ENCODE measurements around the gene IFNL3. TPM values are rescaled to one million over a fixed set of nuclear protein-coding genes. Genes with fewer than 3 reads are reported as not detected.

IFNL3 gene
- total and polyA plus RNA-seq, 10 donors = not detected

- Histone ChIP-seq H3K27me3 (replicated peaks in 1 of 7) (peaks cover 0 to 18% (median 0%) of the 10 kb centered on the region in 7 donors), H3K27ac (peak overlapping the region in 2 of 8 donors; percentile 48 to 50), H3K36me3 (no peaks in the 10 kb centered on the region), H3K4me1 (peaks cover 0 to 14% (median 11%) of the 10 kb centered on the region in 6 donors), H3K9me3 (no peaks in the 10 kb centered on the region), H3K4me3 (peak overlapping the region in 1 of 8 donors; percentile 45)
- intact Hi-C loops (cut with DNase I; ENCODE audit: low total_unique reads) = no loop called here
- DNase-seq = peak; percentile 18
- TF ChIP-seq, protein P1, sequence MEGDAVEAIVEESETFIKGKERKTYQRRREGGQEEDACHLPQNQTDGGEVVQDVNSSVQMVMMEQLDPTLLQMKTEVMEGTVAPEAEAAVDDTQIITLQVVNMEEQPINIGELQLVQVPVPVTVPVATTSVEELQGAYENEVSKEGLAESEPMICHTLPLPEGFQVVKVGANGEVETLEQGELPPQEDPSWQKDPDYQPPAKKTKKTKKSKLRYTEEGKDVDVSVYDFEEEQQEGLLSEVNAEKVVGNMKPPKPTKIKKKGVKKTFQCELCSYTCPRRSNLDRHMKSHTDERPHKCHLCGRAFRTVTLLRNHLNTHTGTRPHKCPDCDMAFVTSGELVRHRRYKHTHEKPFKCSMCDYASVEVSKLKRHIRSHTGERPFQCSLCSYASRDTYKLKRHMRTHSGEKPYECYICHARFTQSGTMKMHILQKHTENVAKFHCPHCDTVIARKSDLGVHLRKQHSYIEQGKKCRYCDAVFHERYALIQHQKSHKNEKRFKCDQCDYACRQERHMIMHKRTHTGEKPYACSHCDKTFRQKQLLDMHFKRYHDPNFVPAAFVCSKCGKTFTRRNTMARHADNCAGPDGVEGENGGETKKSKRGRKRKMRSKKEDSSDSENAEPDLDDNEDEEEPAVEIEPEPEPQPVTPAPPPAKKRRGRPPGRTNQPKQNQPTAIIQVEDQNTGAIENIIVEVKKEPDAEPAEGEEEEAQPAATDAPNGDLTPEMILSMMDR (IDR thresholded peaks at IDR 0.05 in 8 of 11, conservative IDR thresholded peaks at IDR 0.05 in 3 of 11) = no peak
- TF ChIP-seq POLR2AphosphoS5 (IDR thresholded peaks at IDR 0.05) (no peak), POLR2A (IDR thresholded peaks at IDR 0.05) (no peak)
- WGBS, 5 donors = 79 to 91% (median 85%) methylated on average over 6 of the region's 6 CpGs
Observed at GRCh38 chr19:39238209-39238608, 6.6 kb downstream of the IFNL3 start.

DNA sequence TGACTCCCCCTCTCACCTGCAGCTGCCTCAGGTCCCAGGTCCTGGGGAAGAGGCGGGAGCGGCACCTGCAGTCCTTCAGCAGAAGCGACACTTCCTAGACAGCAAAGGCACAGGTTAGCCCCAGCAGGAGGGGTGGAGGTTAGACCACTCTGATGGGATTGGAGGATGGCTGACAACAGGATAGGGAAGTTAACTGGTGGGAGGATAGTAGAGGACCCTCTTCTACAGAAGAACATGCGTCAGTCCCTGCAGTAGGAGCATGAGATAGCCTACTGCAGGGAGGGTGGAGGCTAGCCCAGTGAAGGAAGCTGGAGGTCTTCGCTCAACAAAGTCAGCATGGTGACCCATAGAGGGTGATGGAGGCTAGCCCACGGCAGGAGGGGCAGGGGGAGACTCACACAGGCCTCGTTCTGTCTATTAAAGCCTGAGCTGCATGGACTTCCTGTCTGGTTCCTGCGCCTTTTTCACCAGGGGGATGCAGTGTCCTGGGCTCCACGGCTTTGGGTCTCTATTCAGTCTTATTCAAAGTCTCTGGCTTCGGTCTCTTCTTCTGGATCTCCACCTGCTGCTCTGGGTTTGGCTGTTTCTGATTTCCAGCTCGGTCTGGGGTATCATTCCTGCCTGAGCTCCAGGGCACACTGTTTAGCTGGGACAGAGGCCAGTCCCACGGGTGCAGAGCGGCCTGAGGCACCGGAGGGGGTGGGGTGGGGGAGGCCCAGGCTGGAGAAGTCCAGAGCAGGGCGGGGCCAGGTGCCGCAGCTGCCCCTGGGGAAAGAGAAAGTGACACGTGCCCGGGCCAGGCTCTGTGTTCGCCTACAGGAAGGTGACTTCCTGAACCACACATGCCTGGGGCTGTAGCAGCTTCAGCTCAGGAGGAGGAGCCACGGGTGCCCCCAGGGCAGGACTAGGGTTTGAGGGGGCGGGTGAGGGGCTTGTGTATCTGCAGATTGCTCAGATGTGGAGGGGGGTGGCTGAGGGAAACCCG is 7.3 kb downstream of the IFNL3 start:
- 32 to 43% (median 33%) methylated on average over 19 to 22 of the region's 22 CpGs for WGBS, 5 donors
- H3K36me3 ChIP-seq = no peaks in the 10 kb centered on the region
- peak overlapping the region in 3 of 8 donors; percentile 48 to 57 (median 50) for H3K27ac ChIP-seq
- H3K4me3 ChIP-seq = peak overlapping the region in 2 of 8 donors; percentile 14 to 45
- peak; percentile 88 for DNase-seq
- peaks cover 0 to 14% (median 11%) of the 10 kb centered on the region in 6 donors for H3K4me1 ChIP-seq
- no peaks in the 10 kb centered on the region for H3K9me3 ChIP-seq
- TF ChIP-seq POLR2AphosphoS5 (IDR thresholded peaks at IDR 0.05) = peak in 1 of 3 donors; percentile 50
- TF ChIP-seq, protein P1 (IDR thresholded peaks at IDR 0.05 in 8 of 11, conservative IDR thresholded peaks at IDR 0.05 in 3 of 11) = no peak
- no peak for TF ChIP-seq POLR2A (IDR thresholded peaks at IDR 0.05)
- peaks cover 0 to 20% (median 0%) of the 10 kb centered on the region in 7 donors for H3K27me3 ChIP-seq (replicated peaks in 1 of 7)
- intact Hi-C loops (cut with DNase I; ENCODE audit: low total_unique reads) = no loop called here

- H3K36me3 ChIP-seq = no peaks in the 10 kb centered on the region
- peak overlapping the region in 3 of 8 donors; percentile 4 to 50 (median 48) for H3K27ac ChIP-seq
- WGBS, 5 donors = 64 to 73% (median 68%) methylated on average over 12 of the region's 12 CpGs
- intact Hi-C loops (cut with DNase I; ENCODE audit: low total_unique reads) = no loop called here
- H3K4me1 ChIP-seq = peaks cover 0 to 14% (median 11%) of the 10 kb centered on the region in 6 donors
- H3K4me3 ChIP-seq = no peak overlapping the region
- TF ChIP-seq, protein P1 (IDR thresholded peaks at IDR 0.05 in 8 of 11, conservative IDR thresholded peaks at IDR 0.05 in 3 of 11) = no peak
- TF ChIP-seq POLR2AphosphoS5 (IDR thresholded peaks at IDR 0.05) (peak in 1 of 3 donors; percentile 12), POLR2A (IDR thresholded peaks at IDR 0.05) (no peak)
- peaks cover 0 to 20% (median 0%) of the 10 kb centered on the region in 7 donors for H3K27me3 ChIP-seq (replicated peaks in 1 of 7)
- no peaks in the 10 kb centered on the region for H3K9me3 ChIP-seq
- DNase-seq = peak; percentile 85
Observed at GRCh38 chr19:39236527-39236926, 8.3 kb downstream of the IFNL3 start.

DNA sequence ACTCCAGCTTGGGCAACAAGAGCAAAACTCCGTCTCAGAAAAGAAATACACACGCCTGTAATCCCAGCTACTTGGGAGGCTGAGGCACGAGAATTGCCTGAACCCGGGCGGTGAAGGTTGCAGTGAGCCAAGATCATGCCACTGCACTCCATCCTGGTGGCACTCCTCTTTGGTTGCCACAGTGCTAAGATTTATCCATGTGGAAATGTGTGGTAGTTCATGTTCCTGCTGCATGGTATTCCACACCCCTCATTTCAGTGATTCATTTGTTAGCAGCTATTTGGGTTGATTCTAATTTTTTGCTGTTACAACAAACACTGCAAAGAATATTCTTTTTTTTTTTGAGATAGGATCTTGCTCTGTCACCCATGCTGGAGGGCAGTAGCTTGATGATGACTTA is 12.1 kb downstream of the IFNL3 start:
- intact Hi-C loops (cut with DNase I; ENCODE audit: low total_unique reads) = no loop called here
- DNase-seq = no peak
- H3K4me3 ChIP-seq = no peak overlapping the region
- peaks cover 0 to 7% (median 5%) of the 10 kb centered on the region in 6 donors for H3K4me1 ChIP-seq
- peaks cover 0 to 18% (median 0%) of the 10 kb centered on the region in 7 donors for H3K27me3 ChIP-seq (replicated peaks in 1 of 7)
- TF ChIP-seq POLR2AphosphoS5 (IDR thresholded peaks at IDR 0.05) (no peak), POLR2A (IDR thresholded peaks at IDR 0.05) (no peak)
- H3K27ac ChIP-seq = no peak overlapping the region
- 86 to 94% (median 90%) methylated on average over 5 of the region's 5 CpGs for WGBS, 5 donors
- no peaks in the 10 kb centered on the region for H3K9me3 ChIP-seq
- no peaks in the 10 kb centered on the region for H3K36me3 ChIP-seq
